Hepatocyte (in vitro differentiated cells): ENCODE measurements around the gene COMMD4.

ENCODE experiments used
- CTCF ChIP-seq: fragments of 200-600 bp; sonication (generic); IDR thresholded peaks from 2 replicates; pipeline ENCODE4 v1.5.1; 2016; ENCODE audit warnings: antibody characterized with exemption, mild to moderate bottlenecking; ENCODE audit not compliant: poor library complexity
- EZH2 ChIP-seq: fragments of 200-600 bp; sonication (generic); IDR thresholded peaks from 2 replicates; pipeline ENCODE4 v1.6.1; 2016; ENCODE audit warnings: antibody characterized with exemption, mild to moderate bottlenecking, borderline replicate concordance

- TF ChIP-seq EZH2 (no peak), CTCF (no peak)
These were observed 26.2 kb upstream of the COMMD4 start for GRCh38 chr15:75309711-75310110.
